IPS-15b (cell line): Measurements from ENCODE around the gene ANKFN1.

Experiments
- H3K27me3 ChIP-seq: one replicate; pipeline ENCODE4 v1.6.1; 2013; ENCODE audit warnings: low read length; ENCODE audit not compliant: control insufficient read depth, insufficient read depth
- H3K36me3 ChIP-seq: one replicate; pipeline ENCODE4 v1.6.1; 2013; ENCODE audit warnings: low read length; ENCODE audit not compliant: control insufficient read depth, insufficient read depth
- H3K4me1 ChIP-seq: one replicate; pipeline ENCODE4 v1.6.1; 2013; ENCODE audit warnings: mild to moderate bottlenecking, low read length; ENCODE audit not compliant: control insufficient read depth, insufficient read depth
- H3K4me3 ChIP-seq: one replicate; pipeline ENCODE4 v1.5.1; 2013; ENCODE audit warnings: low read depth, low read length
- H3K9ac ChIP-seq: one replicate; pipeline ENCODE4 v1.6.1; 2013; ENCODE audit warnings: low read depth, mild to moderate bottlenecking, low read length
- H3K9me3 ChIP-seq: one replicate; pipeline ENCODE4 v1.6.1; 2013; ENCODE audit warnings: mild to moderate bottlenecking, low read length; ENCODE audit not compliant: control insufficient read depth, insufficient read depth

Gene ANKFN1

DNA sequence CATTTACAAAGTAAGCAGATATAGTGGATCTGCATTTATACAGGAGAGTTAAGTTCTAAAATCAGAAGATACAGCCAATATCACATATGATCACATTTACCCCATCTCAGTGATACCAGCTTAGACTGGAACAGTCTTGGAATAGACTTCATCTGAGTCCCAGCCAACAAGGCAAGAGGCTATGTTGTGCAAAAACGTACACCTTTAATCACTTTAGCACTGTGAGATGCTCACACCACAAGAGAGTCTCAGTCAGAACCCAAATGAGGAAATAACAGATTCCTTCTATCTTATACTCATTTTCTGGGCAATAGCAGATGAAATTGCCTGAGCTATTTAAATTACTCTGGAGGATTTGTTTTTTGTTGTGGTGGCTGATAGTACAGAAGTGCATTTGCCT lies 145.6 kb downstream of the ANKFN1 start:
- H3K4me3 ChIP-seq, result no peak overlapping the region
- no peaks in the 10 kb centered on the region for H3K4me1 ChIP-seq
- no peaks in the 10 kb centered on the region for H3K36me3 ChIP-seq
- H3K27me3 ChIP-seq, result no peaks in the 10 kb centered on the region
- no peaks in the 10 kb centered on the region for H3K9me3 ChIP-seq
- H3K9ac ChIP-seq, result no peak overlapping the region

DNA sequence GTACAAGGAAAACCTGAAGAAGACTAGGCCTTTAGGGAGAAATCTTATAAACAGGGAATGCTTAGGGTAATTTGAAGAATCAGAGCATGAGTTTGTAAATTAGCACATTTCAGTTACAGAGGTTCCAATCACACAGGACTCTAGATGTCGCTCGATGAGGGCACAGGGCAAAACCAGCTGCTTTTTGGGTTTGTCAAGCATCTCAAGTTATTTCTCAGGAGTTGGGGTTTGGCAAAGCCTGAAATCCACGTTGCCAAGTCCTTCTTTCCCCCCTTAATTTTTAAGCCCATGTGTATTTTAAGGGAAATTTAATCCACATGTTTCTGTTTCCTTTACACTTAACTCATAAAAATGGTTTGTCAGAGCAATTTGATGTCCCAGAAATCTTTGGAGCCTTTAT lies 146.9 kb downstream of the ANKFN1 start:
- H3K9ac ChIP-seq, result no peak overlapping the region
- H3K36me3 ChIP-seq, result no peaks in the 10 kb centered on the region
- no peak overlapping the region for H3K4me3 ChIP-seq
- no peaks in the 10 kb centered on the region for H3K4me1 ChIP-seq
- no peaks in the 10 kb centered on the region for H3K27me3 ChIP-seq
- no peaks in the 10 kb centered on the region for H3K9me3 ChIP-seq

DNA sequence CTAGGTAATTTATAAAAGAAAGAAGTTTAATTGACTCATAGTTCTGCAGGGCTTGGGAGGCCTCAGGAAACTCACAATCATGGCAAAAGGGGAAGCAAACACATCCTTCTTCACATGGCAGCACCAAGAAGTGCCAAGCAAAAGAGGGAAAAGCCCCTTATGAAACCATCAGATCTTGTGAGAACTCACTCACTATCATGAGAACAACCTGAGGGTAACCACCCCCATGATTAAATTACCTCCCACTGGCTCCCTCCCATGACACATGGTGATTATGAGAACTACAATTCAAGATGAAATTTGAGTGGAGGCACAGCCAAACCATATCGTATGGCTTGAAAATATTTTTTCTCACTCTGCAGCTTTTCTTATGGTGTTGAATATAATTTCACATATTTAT lies 151.7 kb downstream of the ANKFN1 start:
- Histone ChIP-seq H3K36me3 (no peaks in the 10 kb centered on the region), H3K9ac (no peak overlapping the region), H3K4me1 (no peaks in the 10 kb centered on the region), H3K27me3 (no peaks in the 10 kb centered on the region), H3K4me3 (no peak overlapping the region), H3K9me3 (no peaks in the 10 kb centered on the region)

DNA sequence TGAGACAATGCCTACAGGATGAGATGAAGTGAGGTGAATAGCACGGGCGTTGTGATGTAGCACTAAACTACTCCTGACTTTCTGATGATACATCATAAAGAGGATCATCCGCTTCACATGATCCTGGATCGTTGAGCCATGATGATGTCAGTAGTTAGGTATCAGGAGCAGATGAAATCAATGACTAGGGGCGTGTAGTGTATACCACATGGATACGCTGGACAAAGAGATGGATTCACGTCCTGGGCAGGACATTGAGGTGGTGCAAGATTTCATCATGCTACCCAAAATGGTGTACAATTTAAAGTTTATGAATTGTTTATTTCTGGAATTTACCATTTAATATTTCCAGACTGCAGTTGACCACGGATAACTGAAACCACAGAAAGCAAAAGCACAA lies 156.6 kb downstream of the ANKFN1 start:
- no peaks in the 10 kb centered on the region for H3K36me3 ChIP-seq
- H3K27me3 ChIP-seq, result no peaks in the 10 kb centered on the region
- H3K4me1 ChIP-seq, result no peaks in the 10 kb centered on the region
- no peak overlapping the region for H3K4me3 ChIP-seq
- H3K9ac ChIP-seq, result no peak overlapping the region
- H3K9me3 ChIP-seq, result no peaks in the 10 kb centered on the region

DNA sequence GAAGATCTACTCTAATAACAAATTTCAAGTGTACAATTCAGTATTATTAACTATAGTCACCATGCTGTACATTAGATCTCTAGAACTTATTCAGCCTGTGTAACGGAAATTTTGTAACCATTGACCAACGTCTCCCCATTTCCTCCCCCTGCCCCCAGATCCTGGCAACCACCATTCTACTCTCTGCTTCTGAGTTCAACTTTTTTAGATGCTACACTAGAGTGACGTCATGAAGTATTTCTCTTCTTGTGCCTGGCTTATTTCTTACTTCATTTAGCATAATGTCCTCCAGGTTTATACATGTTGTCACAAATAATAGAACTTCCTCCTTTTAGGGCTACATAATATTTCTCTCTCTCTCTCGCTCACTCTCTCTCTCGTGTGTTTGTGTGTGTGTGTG lies 157.5 kb downstream of the ANKFN1 start:
- no peaks in the 10 kb centered on the region for H3K36me3 ChIP-seq
- no peaks in the 10 kb centered on the region for H3K9me3 ChIP-seq
- no peaks in the 10 kb centered on the region for H3K27me3 ChIP-seq
- H3K4me1 ChIP-seq, result no peaks in the 10 kb centered on the region
- no peak overlapping the region for H3K9ac ChIP-seq
- no peak overlapping the region for H3K4me3 ChIP-seq

DNA sequence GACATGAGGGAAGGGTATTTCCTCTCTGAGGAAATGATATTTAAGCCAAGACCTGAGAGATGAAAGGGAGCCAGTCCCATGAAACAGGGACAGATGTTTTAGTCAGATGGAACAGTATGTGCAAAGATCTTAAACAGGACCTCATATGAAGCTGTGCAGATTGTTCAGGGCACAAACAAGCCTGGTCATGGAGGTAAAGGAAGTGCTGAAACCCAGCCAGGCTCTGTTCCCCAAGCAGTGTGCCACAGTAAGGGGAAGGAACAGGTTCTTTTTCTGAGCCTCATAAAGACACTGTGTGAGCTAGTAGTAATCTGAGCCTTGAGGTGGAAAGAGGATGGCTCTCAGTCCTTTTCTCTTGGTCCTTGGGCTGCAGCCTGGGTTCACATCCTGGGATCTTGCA lies 159.9 kb downstream of the ANKFN1 start:
- H3K4me3 ChIP-seq, result no peak overlapping the region
- H3K4me1 ChIP-seq, result no peaks in the 10 kb centered on the region
- no peaks in the 10 kb centered on the region for H3K27me3 ChIP-seq
- H3K36me3 ChIP-seq, result no peaks in the 10 kb centered on the region
- H3K9ac ChIP-seq, result no peak overlapping the region
- H3K9me3 ChIP-seq, result no peaks in the 10 kb centered on the region

DNA sequence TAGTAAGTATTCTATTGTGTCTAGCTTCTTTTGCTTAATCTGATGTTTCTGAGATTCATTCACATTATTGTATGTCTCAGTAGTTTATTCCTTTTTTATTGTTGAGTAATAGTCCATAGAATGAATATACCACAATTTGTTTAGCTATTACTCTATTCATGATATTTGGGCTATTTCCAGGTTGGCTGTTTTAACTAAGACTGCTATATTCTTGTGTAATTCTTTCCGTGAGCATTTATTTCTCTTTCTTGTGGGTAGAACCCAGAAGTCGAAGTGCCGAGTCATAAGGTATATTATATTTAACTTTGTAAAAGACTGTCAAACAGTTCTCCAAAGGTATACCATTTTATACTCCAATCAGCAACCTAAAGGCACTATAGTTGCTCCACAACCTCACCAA lies 160.8 kb downstream of the ANKFN1 start:
- H3K27me3 ChIP-seq, result no peaks in the 10 kb centered on the region
- H3K4me1 ChIP-seq, result no peaks in the 10 kb centered on the region
- no peaks in the 10 kb centered on the region for H3K9me3 ChIP-seq
- no peak overlapping the region for H3K9ac ChIP-seq
- H3K36me3 ChIP-seq, result no peaks in the 10 kb centered on the region
- no peak overlapping the region for H3K4me3 ChIP-seq

DNA sequence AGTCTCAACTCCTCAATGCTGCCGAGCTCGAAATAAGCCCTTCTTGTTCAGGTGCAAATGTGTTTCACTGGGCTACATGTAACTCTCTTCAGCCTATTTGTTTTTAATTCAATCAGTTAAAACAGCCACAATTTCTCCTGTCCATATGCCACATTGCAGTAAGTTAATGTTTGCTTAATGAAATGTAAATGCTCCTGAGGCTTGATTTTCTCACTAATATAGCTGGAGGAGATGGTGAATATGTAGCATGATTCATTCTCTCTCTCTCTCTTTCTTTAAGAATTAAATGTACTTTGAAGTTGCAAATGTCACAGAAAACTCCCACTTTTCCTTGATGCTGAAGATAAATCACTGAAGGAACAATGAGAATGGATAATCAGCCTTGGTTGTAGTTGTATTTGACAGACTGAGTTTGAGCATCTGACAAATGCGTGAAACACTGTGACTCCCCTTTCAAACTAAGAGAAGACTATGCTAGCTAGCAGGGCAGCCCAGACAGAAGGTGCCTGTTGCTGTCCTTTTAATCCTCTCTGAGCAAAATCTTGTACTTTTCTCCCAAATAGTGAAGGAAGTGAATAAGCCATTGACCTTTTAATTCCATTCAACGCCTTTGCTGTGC lies 161.8 kb downstream of the ANKFN1 start:
- H3K9ac ChIP-seq, result no peak overlapping the region
- no peaks in the 10 kb centered on the region for H3K9me3 ChIP-seq
- H3K27me3 ChIP-seq, result no peaks in the 10 kb centered on the region
- no peaks in the 10 kb centered on the region for H3K36me3 ChIP-seq
- H3K4me3 ChIP-seq, result no peak overlapping the region
- H3K4me1 ChIP-seq, result peaks cover 1% of the 10 kb centered on the region

DNA sequence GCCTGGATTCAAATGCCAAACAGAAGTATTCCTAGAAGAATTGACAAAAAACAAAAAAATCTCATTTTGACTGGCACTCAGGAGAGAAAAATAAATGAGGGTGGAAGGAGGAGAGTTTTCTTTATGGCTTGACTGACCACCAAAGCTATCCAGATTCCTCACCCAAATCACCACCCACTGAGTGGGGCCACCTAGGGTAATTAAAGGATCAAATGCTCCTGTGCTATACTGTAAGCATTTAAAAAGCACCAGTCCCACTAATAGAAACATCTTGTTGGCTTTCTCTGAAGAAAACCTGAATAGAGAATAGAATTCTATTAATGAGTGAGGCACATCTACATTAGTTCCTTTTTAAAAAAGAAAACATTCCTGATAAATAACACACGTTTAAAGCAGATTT lies 163.3 kb downstream of the ANKFN1 start:
- H3K4me3 ChIP-seq, result no peak overlapping the region
- H3K9ac ChIP-seq, result no peak overlapping the region
- no peaks in the 10 kb centered on the region for H3K36me3 ChIP-seq
- H3K4me1 ChIP-seq, result peaks cover 2% of the 10 kb centered on the region
- no peaks in the 10 kb centered on the region for H3K27me3 ChIP-seq
- no peaks in the 10 kb centered on the region for H3K9me3 ChIP-seq

DNA sequence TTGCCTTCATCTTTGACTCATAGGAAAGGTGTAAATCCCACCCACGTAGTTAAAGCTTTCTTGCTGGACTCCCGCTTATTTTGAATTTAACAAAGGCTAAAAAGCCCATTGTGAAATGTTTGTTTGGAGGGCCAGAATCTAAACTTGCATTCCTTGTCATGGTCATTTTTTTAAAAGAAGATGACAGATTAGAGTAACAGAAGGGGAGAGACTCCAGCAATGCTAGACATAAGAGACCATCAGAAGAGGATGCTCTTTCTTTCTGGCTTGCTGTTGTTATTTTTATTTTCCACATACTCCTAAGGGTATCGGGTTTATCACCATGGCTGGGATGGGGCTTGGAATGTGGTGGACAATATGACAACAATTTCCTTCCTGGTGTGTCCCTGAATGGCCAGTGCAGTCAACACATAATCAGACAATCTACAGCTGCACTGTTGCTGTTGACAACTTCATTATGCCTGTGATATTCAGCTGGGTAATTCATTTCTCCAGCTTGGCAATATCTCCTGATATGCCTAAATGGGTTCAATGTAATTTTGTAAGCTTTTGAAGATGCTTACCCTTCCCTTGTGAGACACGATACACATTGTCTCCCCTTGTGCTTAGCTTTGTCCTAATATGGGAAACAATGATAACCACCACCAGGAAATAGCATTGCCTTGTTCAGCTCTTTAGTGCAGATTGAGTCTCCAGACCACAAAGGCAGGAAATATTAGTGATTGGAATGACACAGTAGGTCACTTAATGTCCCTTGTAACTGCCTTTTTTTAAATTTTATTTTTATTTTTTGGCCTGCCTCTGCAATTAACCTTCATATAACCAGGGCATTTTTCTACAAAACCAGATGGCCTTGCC lies 164.3 kb downstream of the ANKFN1 start:
- no peaks in the 10 kb centered on the region for H3K9me3 ChIP-seq
- no peaks in the 10 kb centered on the region for H3K36me3 ChIP-seq
- H3K4me1 ChIP-seq, result peaks cover 2% of the 10 kb centered on the region
- H3K9ac ChIP-seq, result no peak overlapping the region
- no peak overlapping the region for H3K4me3 ChIP-seq
- no peaks in the 10 kb centered on the region for H3K27me3 ChIP-seq

DNA sequence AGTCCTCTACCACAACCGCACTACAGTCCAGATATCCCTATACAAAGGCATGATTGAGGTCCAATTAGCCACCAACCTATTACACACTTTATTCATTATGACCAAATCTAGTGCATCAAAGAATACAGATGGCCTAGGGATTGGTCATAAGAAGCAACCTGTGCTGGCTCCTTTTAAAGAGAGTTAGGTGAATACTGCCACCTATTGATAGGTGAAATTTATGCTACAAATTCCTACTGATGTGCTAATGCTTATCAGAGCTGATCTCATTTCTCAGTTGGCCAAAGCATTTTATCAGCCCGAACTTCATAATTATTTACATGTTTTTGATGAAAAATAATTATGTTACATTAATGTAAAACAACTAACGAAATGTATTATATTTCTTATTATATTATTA lies 166.3 kb downstream of the ANKFN1 start:
- no peak overlapping the region for H3K9ac ChIP-seq
- peaks cover 2% of the 10 kb centered on the region for H3K4me1 ChIP-seq
- H3K27me3 ChIP-seq, result no peaks in the 10 kb centered on the region
- H3K9me3 ChIP-seq, result no peaks in the 10 kb centered on the region
- H3K4me3 ChIP-seq, result no peak overlapping the region
- no peaks in the 10 kb centered on the region for H3K36me3 ChIP-seq

DNA sequence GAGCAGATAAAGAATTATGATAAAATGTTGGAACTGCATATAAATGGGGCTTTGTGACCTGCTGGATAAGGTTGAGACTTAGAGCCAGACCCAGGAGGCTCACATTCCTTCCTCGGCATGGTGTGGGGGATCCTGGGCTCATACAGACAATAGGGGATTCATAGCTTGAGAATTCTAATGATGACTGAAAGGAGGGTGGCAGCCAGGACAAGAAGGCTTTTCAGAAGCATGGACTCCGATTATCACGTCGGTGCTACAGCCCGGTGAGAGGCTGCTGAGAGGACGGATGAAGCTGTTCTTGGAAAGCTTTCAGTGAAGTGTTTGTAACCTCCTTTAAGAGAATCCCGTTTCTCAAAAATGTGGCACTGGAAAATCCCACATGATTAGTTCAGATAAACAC lies 167.2 kb downstream of the ANKFN1 start:
- H3K27me3 ChIP-seq, result no peaks in the 10 kb centered on the region
- H3K4me3 ChIP-seq, result no peak overlapping the region
- no peaks in the 10 kb centered on the region for H3K9me3 ChIP-seq
- H3K9ac ChIP-seq, result no peak overlapping the region
- H3K4me1 ChIP-seq, result peaks cover 2% of the 10 kb centered on the region
- H3K36me3 ChIP-seq, result no peaks in the 10 kb centered on the region
